Stimulated activated naive CD4-positive, alpha-beta T cell treated with Interleukin-2 at 50 U/mL for 16 hours (primary cell): Measurements from ENCODE around the gene TAF8.

ENCODE experiments used
- DNase-seq: peaks from one replicate; lab custom pipeline; 2025; lab: John Stamatoyannopoulos, UW

Gene TAF8

DNA sequence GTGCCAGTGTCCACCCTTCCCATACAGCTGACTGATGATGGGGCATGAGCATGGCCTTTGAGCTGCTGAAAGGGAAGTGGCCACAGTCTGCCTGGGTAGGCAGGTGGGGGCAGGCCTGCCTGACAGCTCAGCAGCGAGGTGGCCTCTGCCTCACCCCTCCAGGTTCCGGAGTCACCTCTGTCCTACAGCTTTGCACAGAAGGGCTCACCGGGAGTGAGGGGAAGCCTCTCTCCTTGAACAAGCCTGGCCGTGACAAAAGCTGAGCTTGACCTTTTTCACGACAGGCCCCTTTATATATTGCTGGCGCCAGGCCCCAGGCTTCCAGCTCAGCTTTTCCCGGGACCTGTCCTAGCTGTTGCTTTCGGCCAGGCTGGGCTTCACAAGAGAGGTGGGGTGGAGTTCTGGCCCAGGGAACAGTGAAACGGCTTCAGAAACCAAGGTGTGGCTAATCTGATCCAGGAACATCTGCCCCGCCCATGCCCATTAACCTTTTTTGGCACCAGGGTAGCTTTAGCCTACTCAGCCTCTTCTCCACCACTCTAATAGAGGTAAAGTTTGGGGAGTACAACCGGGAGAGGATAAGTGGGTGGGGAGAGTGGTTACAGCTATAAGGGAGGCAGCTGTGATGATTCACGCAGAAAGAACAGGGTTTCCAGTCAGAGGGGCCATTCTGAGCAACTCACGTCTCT lies 49.2 kb downstream of the TAF8 start:
- DNase-seq = no peak

DNA sequence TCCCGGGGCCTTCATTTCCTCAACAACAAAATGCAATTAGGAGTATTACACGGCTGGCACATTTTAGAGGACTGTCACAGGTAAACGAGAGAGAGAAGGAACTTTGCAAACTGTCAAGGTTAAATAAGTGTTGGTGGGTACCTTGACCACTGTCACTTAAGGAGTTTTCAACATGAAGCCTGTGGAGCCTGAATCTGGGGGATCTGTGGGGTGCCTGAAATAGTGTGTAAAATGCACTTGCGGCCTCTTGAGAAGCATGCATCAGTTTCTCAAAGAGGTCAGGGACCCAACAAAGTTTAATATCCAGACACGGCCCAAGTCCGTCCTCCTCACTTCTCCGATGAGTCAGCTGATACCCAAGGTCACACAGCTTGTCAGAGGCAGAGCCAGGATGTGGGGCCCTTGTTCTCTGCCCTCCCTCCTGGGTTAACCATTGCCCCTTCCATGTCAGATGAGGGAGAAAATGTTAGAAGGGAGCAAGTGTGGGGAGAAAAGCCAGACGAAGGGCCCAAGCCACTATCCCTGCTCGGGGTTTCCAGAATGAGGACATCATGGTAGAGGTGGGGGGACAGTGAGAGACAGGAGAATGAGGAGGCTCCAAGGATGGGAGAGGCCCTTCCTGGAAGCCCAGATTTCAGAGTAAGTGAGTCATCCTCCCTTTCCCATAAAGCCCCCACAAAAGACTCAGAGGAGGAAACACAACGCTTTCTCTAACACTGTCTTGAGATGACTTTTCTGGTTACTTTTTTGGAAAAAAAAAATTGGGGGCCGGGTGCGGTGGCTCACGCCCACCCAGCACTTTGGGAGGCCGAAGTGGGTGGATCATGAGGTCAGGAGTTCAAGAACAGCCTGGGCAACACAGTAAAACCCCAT lies 49.9 kb downstream of the TAF8 start:
- no peak for DNase-seq

DNA sequence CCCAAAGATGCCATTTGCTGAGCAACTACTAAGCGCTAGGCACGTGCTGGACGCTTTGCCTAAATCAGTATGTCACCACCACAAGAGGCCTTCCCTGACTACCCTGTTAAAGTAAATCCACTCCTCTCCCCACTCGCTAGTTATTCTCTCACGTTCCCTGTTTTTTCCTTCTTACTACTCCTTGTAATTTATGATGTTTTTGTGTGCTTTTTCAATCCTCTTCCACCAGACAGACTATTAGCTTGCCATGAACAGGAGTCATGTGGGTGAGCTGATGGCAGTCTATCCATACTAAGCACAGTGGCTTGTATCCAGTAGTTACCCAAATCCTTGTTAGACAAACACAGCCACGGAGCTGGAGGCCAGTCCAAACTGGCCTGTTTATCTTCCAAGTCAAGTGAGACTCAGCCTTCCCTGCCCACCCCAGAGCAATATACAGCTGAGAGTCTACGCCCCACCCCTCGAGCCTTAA lies 50.9 kb downstream of the TAF8 start:
- DNase-seq = no peak

DNA sequence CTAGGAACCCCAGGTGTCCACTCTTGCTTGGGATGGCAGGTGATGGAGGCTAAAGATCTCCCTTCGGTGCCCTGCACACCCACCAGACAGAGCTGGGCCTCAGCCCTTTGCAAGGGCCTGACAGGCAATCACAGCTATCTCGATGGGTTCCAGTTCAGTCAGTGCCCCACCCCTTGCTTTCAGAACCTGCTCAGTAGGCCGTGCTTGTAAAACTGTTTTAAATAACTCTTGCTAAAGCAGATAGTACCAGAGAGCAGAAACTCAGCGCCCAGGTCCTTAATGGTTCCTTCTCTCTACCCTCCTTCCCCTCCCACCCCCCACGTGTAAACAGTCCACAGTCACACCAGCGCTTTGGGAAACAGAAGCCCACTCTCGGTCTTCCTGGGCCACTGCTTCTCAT lies 52.9 kb downstream of the TAF8 start:
- no peak for DNase-seq

DNA sequence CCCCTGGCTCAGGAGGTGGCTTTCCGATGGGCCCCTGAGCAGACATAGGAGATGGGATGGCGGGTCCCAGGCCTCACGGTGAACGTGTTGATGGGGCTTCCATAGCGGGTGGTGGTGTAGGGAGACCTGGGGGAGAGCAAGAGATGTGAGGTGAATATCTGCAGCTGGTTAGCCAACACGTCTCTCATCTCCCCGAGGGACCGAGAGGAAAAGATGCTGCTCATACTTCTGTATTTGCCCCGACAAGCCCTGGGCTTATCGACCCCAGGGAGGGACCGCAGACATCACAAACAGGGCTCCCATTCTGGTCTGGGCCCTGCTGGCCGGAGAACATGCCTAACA lies 53.4 kb downstream of the TAF8 start:
- DNase-seq = no peak

DNA sequence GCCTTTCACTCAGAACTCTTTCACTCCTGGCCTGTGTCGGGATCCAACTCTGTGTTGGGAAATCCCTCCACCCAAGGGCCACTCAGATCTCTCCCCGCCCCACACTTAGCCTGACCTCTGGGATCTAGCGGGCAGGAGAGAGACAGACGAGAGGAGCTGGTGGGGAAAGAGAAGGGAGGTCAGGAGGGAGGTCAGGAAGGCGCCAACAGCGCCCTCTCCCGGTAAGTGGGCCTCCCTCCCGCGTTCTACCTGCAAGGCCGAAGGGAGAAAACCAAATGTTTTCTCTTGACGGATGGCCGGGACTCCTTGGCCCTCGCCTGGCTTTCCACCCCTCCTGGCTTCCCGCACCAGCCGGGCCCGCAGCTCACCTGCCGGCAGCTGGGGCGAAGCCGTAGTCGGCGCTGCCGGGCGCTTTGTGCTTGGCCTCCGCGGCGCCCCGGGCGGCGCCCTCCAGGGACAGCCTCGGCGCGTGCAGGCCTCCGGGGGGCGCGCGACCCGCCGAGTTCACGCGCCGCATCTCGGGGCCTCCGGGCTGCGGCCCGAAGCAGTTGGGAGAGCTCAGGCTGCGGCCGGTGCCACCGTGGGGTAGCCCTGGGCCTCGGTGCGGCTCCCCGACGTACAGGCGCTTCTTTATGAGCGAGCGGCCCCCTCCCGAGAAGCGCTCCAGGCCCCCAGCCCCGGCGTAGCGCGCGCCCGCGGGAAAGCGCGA lies 53.9 kb downstream of the TAF8 start:
- peak; percentile 61 for DNase-seq

DNA sequence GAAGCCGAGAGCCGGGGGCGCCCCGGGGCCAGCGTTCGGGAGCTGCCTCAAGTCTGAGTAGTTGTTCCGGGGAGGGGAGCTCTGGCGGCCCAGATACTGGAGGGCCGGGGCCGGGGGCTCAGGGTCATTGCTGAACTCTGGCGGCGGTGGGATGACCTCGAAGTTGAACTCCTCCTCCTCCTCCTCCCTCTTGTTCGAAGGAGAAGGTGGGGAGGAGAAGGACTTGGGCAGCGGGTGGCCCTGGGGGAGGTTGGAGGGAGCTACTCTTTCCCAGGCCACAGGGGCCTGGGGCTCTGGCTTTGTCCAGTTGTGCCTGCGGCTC lies 54.4 kb downstream of the TAF8 start:
- DNase-seq = no peak

DNA sequence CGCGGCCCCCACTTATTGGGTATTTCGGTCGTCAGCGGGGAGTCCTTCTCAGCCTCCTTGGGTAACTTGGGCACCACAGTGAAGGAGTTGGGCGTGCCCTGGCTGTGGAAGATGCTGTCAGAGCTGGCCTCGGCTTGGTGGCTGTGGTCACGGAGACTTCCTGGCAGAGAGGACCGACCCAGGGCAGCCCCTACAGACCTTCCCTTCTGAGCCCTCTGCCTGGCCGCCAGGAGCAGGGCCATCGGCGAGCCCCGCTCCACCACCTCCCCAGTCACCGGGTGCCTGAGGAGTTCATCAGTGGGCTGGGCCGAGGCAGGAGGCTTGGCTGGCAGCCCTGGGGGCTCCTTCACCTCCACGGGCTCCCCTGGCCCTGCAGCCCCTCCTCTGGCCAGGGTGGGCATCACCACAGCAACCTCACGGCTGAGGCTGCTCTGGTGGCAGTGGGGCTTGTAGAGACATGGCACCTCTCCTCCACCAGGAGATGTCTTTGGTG lies 54.9 kb downstream of the TAF8 start:
- DNase-seq = no peak

DNA sequence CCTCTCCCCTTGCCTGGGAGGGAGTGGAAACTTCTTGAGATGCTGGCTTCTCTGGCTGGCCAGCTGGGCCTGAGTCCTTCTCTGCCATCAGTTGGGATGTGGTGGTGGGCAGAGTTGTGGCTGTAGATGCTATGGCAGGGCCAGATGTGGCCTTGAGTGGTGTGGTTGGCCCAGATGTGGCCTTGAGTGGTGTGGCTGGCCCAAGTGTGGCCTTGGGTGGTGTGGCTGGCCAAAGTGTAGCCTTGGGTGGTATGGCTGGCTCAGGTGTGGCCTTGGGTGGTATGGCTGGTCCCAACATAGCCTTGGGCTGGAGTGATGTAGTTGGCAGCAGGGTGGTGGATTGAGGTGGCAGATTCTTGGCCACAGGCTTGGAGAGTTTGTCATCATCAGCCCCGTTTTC lies 55.4 kb downstream of the TAF8 start:
- DNase-seq = no peak

DNA sequence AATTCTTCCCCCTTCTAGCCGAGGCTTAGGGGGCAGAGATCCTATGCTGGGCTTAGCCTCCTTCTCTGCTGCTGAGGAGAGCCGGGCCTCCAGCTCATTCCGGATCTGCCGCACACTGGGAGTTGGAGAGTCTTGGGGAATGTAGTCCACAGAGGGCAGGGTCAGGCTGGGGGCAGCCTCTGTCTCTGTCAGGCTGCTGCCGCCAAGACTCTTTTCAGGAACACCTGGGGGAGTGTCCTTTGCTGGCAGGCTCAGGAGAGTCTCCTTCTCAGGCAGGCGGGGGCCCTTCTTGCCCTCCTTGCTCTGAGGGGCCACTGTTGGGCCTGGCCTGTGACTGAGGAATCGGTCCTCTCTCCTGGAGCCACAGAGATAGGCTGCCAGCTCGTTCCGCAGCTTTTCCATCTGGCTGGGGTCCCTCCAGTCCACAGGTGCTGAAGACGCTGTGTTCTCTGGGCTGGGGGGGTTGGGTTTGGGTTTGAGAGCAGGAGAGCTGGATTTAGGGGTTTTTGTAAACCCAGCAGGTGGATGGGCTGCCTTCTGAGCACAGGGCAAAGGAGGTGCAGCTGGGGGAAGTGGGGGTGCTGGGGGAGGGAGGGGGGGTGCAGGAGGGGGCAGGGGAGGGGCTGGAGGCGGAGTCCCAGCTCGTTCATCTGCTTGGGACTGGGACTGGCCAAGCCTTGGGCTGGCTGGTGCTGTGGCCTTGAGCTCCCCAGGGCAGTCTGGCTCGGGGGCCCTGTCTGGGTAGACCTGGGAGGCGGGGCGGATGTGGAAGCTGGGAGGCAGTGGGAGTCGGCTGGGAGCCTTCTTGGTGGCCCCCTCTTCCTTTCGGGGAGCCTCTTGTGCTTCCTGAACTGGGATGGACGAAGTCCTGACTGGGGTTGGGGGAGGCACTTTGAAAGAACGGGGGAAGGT lies 56.0 kb downstream of the TAF8 start:
- DNase-seq = no peak

DNA sequence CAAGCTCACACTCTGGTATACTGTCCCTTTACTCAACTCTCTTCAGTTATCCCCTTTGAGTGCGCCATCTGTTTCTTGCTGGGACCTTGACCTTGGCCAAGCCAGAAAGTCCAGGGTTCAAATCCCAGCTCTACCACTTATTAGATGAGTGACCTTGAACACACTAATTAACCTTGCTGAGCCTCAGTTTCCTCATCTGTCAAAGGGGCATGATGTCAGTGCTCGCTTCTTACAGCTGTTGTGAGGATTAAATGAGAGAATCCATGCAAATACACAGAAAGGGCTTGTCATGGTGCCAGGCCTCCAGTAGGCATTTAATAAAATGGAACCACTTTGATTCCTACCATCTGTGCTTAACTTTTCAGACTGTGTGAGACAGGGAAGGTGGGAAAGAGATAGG lies 57.7 kb downstream of the TAF8 start:
- no peak for DNase-seq

DNA sequence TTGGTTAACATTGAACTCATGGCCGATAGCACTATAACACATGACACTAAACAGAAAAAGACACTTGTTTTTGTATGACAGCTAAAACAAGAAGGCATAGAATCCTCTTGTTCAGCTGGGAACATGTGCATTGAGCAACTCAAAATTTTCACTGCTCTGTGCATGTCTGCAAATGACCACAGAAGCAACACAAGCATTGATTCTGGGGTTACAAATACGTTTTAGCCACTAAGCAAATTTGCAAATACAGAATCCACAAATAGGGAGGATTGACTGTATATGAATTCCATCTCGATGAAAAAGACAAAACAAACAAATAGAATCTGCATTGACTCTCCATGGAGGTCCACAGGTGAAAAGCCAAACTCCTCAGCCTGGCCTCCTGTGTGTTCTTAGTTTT lies 60.4 kb downstream of the TAF8 start:
- DNase-seq = no peak

DNA sequence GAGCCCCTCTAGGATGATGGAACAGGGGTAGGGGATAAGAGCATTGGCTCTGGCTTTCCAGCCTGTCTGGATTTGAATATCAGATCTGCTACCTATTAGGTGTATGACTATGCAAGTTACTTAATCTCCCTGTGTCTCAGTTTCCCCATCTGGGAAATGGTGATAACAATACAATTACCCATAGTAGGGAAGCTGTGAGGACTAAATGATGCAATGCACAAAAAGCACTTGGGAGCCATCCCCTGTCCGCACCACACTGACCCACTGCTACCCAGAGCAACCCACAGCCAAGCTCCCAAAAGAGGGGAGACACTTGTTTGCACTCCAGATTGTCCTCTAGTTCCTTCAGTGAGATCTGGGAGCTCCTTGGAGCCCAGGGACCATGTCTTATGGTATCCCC lies 62.0 kb downstream of the TAF8 start:
- no peak for DNase-seq

DNA sequence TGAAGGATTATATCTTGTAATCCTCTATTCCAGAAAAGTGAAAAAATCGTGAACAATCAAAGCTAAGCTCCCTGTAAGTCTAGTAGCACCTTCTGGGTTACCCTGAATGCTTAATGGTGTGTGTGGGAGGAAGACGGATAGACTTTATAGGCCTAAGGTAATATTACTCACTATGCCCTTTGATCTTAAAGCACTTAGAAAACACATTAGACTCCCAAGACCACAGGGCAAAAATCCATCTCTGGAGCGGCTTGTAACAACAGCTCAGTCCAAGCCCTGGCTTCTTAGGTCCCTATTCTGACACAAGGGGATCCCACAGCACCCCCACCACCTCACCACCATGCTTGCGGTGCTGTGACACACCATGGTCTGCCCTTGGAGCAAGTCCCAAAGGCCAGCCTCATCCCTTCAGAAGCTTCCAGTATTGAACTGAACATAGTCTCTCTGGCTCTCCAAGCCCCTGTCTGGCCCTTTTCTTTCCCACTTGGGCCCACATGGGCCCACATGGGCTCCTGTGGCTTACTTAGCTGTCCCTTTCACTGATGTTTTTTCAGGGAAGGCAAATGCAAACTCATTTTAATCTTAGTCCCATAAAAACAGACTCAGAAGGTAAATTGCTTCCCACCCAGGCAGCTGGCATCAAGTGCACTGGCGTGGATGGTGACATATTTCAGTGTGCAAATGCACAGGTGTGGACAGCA lies 63.8 kb downstream of the TAF8 start:
- DNase-seq = no peak

DNA sequence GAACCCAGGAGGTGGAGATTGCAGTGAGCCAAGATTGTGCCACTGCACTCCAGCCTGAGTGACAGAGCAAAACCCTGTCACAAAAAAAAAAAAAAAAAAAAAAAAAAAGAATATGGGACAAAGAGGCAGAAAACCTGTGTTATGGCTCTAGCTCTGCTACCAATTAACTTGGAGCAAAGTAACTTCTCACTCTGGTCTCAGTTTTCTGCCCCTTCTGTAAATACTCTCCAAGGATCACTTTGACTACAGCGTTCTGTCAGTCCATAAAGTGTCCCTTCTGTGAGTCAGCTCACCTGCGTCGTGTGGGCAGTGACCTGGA lies 67.5 kb downstream of the TAF8 start:
- no peak for DNase-seq

DNA sequence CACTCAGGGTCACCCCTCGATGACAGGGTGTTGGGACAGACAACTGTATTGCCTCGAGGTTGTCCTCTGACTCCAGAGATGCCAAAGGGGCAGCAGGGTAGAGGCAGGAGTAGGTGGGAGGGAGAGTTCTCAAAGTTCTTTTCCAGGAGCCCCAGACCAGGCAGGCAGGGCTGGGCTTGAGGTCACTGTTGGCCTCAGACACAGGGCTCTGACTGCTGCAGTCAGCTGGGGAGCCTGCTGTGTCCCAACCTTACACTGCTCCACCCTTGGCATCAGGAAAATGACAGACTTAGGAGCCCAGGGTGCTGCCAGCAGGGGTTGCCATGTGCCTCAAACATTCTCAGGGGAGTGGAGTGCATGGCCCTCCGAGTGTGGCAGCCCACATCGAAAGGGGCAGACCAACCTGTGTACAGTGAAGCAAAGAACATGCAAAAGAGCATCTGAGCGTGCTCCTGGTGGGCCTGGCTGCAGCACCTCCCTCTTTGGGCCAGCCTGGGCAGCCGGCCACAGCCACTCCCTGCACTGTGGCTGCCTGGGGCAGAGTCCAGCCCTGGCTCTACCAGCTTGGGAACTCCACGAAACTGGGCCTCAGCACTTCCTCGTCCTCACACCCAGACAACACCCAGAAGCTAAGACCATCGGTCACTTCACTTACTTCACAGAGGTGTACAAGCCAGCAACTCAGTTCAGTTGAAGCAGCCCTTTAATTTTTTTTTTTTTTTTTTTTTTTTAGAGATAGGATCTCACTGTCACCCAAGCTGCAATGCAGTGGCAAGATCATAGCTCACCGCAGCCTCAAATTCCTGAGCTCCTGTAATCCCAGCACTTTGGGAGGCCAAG lies 68.1 kb downstream of the TAF8 start:
- DNase-seq = no peak

DNA sequence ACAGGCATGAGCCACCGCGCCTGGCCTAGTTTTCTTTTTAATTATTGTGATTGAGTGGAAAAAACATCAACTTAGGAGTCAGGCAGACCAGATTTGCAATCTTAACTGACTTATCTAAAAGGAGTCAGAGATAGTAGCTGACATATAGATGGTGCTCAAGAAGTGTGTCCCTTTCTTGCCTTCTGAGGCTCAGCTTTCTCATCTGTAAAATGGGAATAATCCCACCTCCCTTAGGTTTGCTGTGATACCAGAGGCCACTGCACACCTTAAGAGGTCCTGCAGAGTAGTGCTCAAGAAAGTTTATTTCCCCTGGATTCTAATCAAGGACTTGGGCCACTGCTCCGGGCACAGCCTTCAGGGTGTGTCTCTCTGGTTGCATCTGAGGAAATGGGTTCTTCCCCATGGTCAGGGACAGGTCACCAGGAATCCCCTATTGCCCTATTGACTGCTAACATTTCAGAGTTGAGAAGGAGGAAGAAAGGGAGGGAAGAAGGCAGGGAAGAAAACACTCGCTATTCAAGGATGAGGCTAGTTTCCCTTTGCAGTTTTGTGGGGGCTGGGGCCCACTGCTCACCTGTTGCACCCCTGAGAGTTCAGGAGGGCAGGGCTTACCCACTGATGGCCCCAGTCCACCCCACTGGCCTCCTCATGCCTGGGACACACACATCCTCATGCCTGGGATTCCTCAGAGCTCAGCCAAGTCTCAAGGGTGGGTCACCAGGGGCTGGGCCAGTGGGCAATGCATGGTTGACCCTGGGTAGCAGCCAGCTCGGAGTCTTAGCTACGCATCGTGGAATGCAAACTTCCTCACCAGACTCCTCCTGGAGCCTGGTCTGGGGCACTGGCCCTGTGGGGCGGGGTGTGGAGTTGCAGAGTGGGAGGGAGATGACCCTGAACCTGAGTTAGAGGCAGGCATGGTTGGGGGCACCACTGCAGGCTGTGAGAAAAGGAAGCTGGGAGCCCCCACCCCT lies 70.9 kb downstream of the TAF8 start:
- DNase-seq = no peak

DNA sequence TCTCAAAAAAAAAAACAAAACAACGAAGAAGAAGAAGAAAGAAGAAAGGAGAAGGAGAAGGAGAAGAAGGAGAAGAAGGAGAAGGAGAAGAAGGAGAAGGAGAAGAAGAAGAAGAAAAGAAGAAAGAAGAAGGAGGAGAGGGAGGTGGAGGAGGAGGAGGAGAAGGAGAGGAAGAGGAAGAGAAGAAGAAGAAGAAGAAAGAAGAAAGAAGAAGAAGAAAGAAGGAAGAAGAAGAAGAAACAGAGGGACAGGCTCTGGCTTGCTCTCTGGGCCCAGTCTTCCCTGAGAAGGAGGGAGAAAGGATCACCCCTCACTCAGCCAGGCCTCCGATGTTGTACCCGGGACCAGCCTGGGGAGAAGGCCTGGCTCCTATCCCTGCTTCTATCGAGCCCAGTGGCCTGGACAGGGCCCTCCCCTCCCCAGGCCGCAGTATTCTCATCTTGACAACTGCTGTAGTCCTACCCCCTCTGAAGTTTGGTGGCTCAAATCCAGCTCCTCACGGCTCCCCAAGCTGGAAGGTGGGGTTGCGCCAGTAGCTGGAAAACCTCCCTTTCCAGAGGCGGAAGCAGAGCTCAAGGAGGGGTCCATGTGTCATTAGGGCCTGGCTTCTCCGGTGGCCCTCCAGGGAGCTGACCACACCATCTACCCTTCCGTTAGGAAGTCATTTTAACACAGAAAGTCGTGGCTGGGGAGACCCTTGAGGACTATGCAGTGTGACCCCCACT lies 73.2 kb downstream of the TAF8 start:
- DNase-seq = no peak
